Activated CD8-positive, alpha-beta memory T cell treated with anti-CD3 and anti-CD28 coated beads, Interleukin-2, amount 50 U/mL, for 1 hour (primary cell): ENCODE measurements around the gene TAF1D.

Experiments
- DNase-seq: peaks from one replicate; pipeline ENCODE4 v3.0.0-alpha.2; 2020; ENCODE audit errors: extremely low read depth

Gene TAF1D

DNA sequence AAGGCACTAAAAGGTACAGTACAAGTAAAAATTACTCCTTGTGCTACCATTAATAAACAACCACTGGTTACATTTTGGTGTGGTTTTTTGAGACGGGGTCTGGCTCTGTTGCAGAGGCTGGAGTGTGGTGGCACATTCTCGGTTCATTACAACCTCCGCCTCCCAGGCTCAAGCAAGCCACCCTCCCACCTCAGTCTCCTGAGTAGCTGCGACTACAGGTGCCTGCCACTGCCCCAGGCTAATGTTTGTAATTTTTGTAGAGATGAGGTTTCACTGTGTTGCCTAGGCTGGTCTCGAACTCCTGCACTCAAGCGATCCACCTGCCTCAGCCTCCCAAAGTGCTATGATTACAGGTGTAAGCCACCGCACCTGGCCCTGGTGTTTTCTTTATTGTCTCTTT lies 20.8 kb downstream of the TAF1D start:
- DNase-seq: no peak

GRCh38 chr11:93719310-93719709 lies 22.0 kb downstream of the TAF1D start:
- no peak for DNase-seq

DNA sequence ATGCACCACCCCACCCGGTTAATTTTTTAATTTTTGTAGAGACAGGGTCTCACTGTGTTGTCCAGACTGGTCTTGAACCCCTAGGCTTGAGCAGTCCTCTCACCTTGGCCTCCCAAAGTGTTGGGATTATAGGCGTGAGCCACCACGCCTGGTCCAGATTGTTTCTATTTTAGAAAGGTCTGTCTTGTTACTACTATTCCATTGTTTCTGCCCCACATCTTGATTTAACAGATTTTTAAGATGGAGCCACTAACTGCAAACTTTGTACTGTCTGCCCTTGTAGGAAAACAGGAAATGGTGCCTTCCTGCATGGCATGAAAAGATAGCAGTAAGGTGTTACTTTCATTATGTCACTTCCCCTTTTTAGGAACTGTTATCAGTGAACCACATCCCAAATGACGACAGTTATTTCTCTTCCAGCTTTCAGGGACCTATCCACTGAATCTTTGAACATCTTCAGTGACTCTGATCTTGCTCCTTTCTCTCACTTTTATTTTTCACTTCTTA lies 23.2 kb downstream of the TAF1D start:
- no peak for DNase-seq

- no peak for DNase-seq
Observed at GRCh38 chr11:93717501-93717900, 23.8 kb downstream of the TAF1D start.

- DNase-seq: no peak
Observed at GRCh38 chr11:93715797-93716396, 25.4 kb downstream of the TAF1D start.

DNA sequence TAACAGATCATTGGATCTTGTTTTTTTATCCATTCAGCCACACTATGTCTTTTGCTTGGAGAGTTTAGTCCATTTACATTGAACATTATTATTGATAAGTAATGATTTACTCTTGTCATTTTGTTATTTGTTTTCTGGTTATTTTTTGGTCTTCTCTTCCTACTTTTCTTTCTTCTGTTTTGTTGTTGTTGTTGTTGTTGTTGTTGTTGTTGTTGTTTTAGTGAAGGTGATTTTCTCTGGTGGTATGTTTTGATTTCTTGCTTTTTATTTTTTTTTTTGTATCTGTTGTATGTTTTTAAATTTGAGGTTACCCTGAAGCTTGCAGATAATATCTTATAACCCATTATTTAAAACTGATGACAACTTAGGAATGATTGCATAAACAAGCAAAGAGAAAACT lies 28.6 kb downstream of the TAF1D start:
- no peak for DNase-seq

DNA sequence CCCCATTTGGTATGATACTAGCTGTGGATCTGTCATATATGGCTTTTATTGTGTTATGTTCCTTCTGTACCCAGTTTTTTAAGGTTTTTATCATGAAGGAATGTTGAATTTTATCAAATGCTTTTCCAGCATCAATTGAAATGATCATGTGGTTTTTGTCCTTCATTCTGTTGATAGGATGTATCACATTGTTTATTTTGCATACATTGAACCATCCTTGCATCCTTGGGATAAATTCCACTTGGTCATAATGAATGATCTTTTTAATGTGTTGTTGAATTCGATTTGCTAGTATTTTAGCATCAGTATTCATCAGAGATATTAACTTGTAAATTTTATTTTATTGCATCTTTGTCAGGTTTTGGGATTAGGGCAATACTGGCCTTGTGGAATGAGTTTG lies 31.1 kb downstream of the TAF1D start:
- DNase-seq: no peak

DNA sequence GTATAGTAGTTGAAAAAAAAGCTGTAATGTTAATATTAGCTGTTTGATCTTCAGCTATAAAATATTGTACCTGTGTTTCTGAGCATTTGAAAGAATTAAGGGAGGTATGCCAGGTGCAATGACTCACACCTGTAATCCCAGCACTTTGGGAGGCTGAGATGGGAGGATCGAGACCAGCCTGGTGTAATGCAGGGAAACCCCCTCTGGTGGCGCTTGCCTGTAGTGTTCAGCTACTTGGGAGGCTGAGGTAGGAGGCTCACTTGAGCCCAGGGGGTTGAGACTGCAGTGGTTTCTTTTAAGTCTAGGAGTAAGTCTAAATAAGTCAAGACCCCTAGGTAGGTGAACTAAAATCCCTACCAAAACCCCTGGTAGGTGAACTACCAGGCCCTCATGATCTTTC lies 37.1 kb downstream of the TAF1D start:
- no peak for DNase-seq

DNA sequence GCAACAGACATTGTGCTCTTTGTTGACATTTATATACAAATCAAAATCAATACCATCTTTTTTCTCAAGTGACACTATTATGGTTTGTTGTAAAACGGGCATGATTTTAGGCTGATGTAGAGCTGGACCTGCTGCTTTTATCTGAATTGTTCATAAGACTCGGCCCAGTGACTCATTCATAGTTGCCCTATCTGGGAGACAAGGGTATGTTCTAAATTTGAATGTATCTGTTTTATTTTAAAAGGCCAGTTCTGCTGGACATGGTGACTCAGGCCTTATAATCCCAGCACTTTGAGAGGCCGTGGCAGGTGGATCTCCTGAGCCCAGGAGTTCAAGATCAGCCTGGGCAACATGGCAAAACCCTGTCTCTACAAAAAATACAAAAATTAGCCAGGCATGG lies 40.5 kb downstream of the TAF1D start:
- no peak for DNase-seq

GRCh38 chr11:93697611-93698010 lies 43.7 kb downstream of the TAF1D start:
- DNase-seq: no peak

GRCh38 chr11:93694557-93694956 lies 46.7 kb downstream of the TAF1D start:
- no peak for DNase-seq

GRCh38 chr11:93694109-93694508 lies 47.2 kb downstream of the TAF1D start:
- no peak for DNase-seq

- DNase-seq: no peak
Observed at GRCh38 chr11:93689240-93689639, 52.1 kb downstream of the TAF1D start.

DNA sequence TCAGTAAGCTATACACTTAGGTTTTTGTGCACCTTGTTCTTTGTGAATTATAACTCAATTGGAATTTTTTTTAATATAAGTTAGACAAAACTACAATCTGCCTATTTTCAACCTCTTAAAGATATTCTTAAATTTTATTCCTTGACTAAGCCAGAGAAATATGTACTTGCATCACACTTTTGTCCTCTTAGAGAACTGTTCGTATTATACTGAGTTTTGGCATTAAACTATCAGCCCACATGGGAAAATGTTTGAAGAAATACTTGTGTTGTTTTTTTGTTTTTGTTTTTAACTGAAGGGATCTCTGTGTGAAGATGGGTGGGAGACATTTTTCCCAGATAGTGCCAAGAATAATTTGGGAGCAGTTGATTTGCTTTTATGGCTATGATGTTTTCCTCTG lies 54.5 kb downstream of the TAF1D start:
- no peak for DNase-seq

DNA sequence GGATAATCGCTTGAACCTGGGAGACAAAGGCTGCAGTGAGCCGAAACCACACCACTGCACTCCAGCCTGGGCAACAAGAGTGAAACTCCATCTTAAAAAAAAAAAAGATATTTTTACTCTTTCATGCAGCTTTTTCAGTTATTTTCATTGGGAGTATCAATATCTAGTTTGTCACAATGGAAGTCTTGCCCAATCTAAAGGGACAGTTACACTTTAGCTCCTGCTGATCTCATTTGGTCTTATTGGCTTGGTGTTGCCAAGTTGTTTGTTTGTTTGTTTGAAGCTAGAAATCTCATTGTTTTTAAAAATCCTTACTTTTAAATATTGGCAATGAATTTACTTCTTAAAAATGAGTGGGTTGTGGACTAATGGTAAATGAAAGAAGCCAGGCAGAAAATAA lies 55.1 kb downstream of the TAF1D start:
- DNase-seq: no peak
